Embryonic facial prominence (tissue), 1 donor: ENCODE data around the gene NCOA3.

Source experiments
- DNase-seq: peaks from one replicate; pipeline ENCODE4 v3.0.0-alpha.2; 2016; ENCODE audit errors: extremely low spot score

Gene NCOA3

GRCh38 chr20:47705497-47705856 is 203.8 kb downstream of the NCOA3 start:
- no peak for DNase-seq

DNA sequence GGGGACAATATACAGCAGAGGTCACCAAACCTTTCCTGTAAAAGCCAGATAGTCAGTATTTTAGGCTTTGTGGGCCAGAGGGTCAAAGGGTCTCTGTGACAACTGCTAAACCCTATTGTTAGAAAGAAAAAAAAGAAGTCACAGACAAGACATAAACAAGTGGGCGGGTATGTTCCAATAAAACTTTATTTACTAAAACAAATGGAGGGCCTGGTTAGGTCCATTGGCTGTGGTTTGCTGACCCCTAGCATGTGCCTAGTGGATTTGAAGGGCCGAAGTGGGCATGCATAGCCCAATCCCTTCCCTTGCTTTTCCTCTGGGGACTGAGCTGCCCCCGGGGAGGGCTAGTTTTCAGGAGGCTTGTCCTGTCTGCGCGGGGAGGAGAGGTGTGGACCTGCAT is 204.7 kb downstream of the NCOA3 start:
- DNase-seq, result no peak
